ENCODE data around the gene BACE2. TPM values are rescaled to one million over a fixed set of nuclear protein-coding genes. Genes with fewer than 3 reads are reported as not detected.
A peak's percentile ranks its signal among the peaks of the same experiment; 100 is the strongest.
"Not testable (repeated sequence)": the region's sequence is repeated elsewhere in the genome, so short reads cannot be mapped to it uniquely, and the experiment has no call there.

The BACE2 gene
- total and polyA plus RNA-seq, 5 experiments from 2014 or later: 0.27 to 2.9 (median 1.7) TPM; not detected in 1

DNA sequence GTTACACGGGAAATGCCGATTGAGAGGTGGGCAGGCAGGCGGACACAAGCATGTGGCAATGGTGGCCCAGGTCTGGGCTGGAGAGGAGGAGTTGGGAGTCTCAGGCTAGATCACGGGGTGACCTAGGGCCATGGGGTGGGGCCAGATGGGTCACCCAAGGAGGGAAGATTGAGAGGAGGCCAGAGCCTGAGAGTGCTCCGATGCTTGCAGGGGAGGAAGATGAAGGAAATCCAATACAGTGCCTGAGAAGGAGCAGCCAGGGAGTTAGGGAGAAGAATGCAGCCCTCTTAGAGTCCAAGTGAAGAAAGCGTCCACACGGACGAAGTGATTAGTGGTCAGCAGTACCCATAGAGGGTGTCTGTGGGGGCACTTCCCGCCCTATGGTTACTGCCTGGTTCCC lies 87.2 kb downstream of the BACE2 start:
- peaks cover 2 to 28% (median 11%) of the 10 kb centered on the region in 5 donors for H3K27me3 Mint-ChIP-seq
- no peaks in the 10 kb centered on the region for H3K4me1 Mint-ChIP-seq
- no peak overlapping the region for H3K4me3 Mint-ChIP-seq
- H3K9me3 Mint-ChIP-seq: peaks cover 0 to 35% (median 13%) of the 10 kb centered on the region in 9 donors
- H3K36me3 Mint-ChIP-seq: peaks cover 0 to 24% (median 11%) of the 10 kb centered on the region in 3 donors
- no peak for DNase-seq
- H3K27ac Mint-ChIP-seq: peak overlapping the region in 1 of 10 donors; percentile 42
- POLR2A ChIA-PET: no interaction called here
- no peak for ATAC-seq

DNA sequence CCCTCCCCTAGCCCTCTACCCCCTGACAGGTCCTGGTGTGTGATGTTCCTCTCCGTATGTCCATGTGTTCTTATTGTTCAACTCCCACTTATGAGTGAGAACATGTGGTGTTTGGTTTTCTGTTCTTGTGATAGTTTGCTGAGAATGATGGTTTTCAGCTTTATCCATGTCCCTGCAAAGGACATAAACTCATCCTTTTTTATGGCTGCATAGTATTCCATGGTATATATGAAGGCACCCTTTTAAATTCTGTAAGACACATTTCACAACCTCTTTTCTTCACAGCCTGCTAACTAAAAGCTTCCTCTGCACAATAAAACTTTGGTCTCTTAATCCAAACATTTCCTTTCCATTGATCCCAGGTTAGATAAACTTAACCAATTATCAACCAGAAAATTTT lies 88.3 kb downstream of the BACE2 start:
- peaks cover 4 to 28% (median 11%) of the 10 kb centered on the region in 5 donors for H3K27me3 Mint-ChIP-seq
- H3K4me3 Mint-ChIP-seq, DNase-seq, H3K4me1 Mint-ChIP-seq, POLR2A ChIA-PET, ATAC-seq: not testable (repeated sequence)
- peak overlapping the region in 1 of 10 donors; percentile 18 for H3K27ac Mint-ChIP-seq
- peaks cover 0 to 35% (median 13%) of the 10 kb centered on the region in 9 donors for H3K9me3 Mint-ChIP-seq
- H3K36me3 Mint-ChIP-seq: peaks cover 0 to 24% (median 11%) of the 10 kb centered on the region in 3 donors

GRCh38 chr21:41256771-41257702 lies 89.1 kb downstream of the BACE2 start:
- POLR2A ChIA-PET: no interaction called here
- peaks cover 4 to 21% (median 8%) of the 10 kb centered on the region in 5 donors for H3K27me3 Mint-ChIP-seq
- DNase-seq (no peak), ATAC-seq (no peak)
- peaks cover 0 to 24% (median 11%) of the 10 kb centered on the region in 3 donors for H3K36me3 Mint-ChIP-seq
- no peak overlapping the region for H3K4me3 Mint-ChIP-seq
- H3K4me1 Mint-ChIP-seq: no peaks in the 10 kb centered on the region
- H3K9me3 Mint-ChIP-seq: peaks cover 0 to 35% (median 13%) of the 10 kb centered on the region in 9 donors
- H3K27ac Mint-ChIP-seq: peak overlapping the region in 1 of 10 donors; percentile 18

GRCh38 chr21:41258617-41259016 lies 90.7 kb downstream of the BACE2 start:
- H3K4me1 Mint-ChIP-seq: no peaks in the 10 kb centered on the region
- peaks cover 2 to 17% (median 5%) of the 10 kb centered on the region in 5 donors for H3K27me3 Mint-ChIP-seq
- peaks cover 0 to 26% (median 11%) of the 10 kb centered on the region in 3 donors for H3K36me3 Mint-ChIP-seq
- POLR2A ChIA-PET: no interaction called here
- H3K27ac Mint-ChIP-seq: no peak overlapping the region
- ATAC-seq (no peak), DNase-seq (no peak)
- peaks cover 0 to 38% (median 13%) of the 10 kb centered on the region in 9 donors for H3K9me3 Mint-ChIP-seq
- H3K4me3 Mint-ChIP-seq: no peak overlapping the region

GRCh38 chr21:41260428-41260827 lies 92.5 kb downstream of the BACE2 start:
- peaks cover 0 to 41% (median 10%) of the 10 kb centered on the region in 9 donors for H3K9me3 Mint-ChIP-seq
- no peak for DNase-seq
- H3K36me3 Mint-ChIP-seq: peaks cover 0 to 19% (median 10%) of the 10 kb centered on the region in 3 donors
- peaks cover 3 to 29% (median 9%) of the 10 kb centered on the region in 5 donors for H3K27me3 Mint-ChIP-seq
- POLR2A ChIA-PET: no interaction called here
- H3K4me1 Mint-ChIP-seq: no peaks in the 10 kb centered on the region
- no peak overlapping the region for H3K27ac Mint-ChIP-seq
- H3K4me3 Mint-ChIP-seq: no peak overlapping the region
- ATAC-seq: no peak

GRCh38 chr21:41267346-41267745 lies 99.4 kb downstream of the BACE2 start:
- Mint-ChIP-seq H3K9me3 (peaks cover 6 to 44% (median 19%) of the 10 kb centered on the region in 9 donors), H3K36me3 (peaks cover 0 to 21% (median 11%) of the 10 kb centered on the region in 3 donors), H3K4me1 (no peaks in the 10 kb centered on the region), H3K4me3 (no peak overlapping the region), H3K27ac (no peak overlapping the region), H3K27me3 (peaks cover 3 to 30% (median 12%) of the 10 kb centered on the region in 5 donors)
- DNase-seq (no peak), ATAC-seq (no peak)
- POLR2A ChIA-PET: no interaction called here

- no peak overlapping the region for H3K27ac Mint-ChIP-seq
- DNase-seq (no peak), ATAC-seq (no peak)
- POLR2A ChIA-PET: no interaction called here
- H3K4me3 Mint-ChIP-seq: no peak overlapping the region
- peaks cover 0 to 22% (median 15%) of the 10 kb centered on the region in 3 donors for H3K36me3 Mint-ChIP-seq
- H3K27me3 Mint-ChIP-seq: peaks cover under 1 to 20% (median 12%) of the 10 kb centered on the region in 5 donors
- H3K9me3 Mint-ChIP-seq: peaks cover 7 to 39% (median 19%) of the 10 kb centered on the region in 9 donors
- H3K4me1 Mint-ChIP-seq: no peaks in the 10 kb centered on the region
Measured at GRCh38 chr21:41269535-41269934, 101.6 kb downstream of the BACE2 start.

DNA sequence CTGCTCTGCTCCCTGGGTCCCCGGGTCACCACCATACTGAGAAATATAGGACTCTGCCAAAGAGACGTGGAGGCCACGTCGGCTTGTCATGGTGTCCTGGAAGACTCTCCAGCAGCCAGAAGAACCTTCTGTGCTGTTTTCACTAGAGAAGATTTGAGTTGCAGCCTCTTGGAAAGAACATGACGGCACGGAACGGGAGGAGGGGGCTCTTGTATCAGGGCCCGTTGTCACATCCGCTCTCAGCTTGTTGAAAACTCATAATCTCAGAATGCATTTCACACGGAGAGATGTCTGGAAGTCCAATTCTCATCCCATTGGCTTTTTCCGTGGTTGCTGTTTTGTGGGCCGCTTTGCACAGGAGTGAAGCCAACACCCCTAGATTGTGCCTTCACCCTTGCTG lies 109.2 kb downstream of the BACE2 start:
- no peak overlapping the region for H3K27ac Mint-ChIP-seq
- H3K27me3 Mint-ChIP-seq: peaks cover 5 to 56% (median 17%) of the 10 kb centered on the region in 5 donors
- H3K9me3 Mint-ChIP-seq: peaks cover 2 to 13% (median 9%) of the 10 kb centered on the region in 9 donors
- POLR2A ChIA-PET: no interaction called here
- DNase-seq (no peak), ATAC-seq (no peak)
- H3K4me1 Mint-ChIP-seq: no peaks in the 10 kb centered on the region
- peaks cover 0 to 8% (median 5%) of the 10 kb centered on the region in 3 donors for H3K36me3 Mint-ChIP-seq
- no peak overlapping the region for H3K4me3 Mint-ChIP-seq

DNA sequence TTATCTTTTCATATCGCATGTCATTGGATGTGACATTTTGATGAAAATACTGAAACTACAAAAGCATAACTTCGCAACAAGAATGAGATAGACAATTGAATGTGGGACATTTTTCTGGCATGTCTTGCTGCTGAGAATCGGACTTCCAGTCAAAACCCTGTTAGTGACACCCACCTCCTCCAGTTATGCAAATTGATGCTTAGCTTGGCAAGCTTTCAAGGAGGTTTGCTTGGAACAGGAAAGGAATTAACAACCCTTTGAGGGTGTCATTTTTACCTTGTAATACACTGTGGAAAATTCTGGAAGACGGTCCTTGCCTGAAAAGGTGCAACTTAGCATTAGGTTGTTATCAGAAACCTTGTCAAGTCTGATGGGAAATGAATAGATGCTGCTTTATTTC lies 109.9 kb downstream of the BACE2 start:
- no peak for DNase-seq
- H3K4me1 Mint-ChIP-seq: no peaks in the 10 kb centered on the region
- H3K4me3 Mint-ChIP-seq: no peak overlapping the region
- ATAC-seq: no peak
- POLR2A ChIA-PET: no interaction called here
- H3K9me3 Mint-ChIP-seq: peaks cover 0 to 6% (median 3%) of the 10 kb centered on the region in 9 donors
- H3K36me3 Mint-ChIP-seq: peaks cover 0 to 2% (median under 1%) of the 10 kb centered on the region in 3 donors
- no peak overlapping the region for H3K27ac Mint-ChIP-seq
- peaks cover 6 to 60% (median 17%) of the 10 kb centered on the region in 5 donors for H3K27me3 Mint-ChIP-seq

- peaks cover 0 to 2% (median 0%) of the 10 kb centered on the region in 4 donors for H3K4me1 Mint-ChIP-seq
- ATAC-seq (no peak), DNase-seq (no peak)
- no peaks in the 10 kb centered on the region for H3K9me3 Mint-ChIP-seq
- H3K36me3 Mint-ChIP-seq: no peaks in the 10 kb centered on the region
- POLR2A ChIA-PET: no interaction called here
- no peak overlapping the region for H3K4me3 Mint-ChIP-seq
- H3K27ac Mint-ChIP-seq: no peak overlapping the region
- H3K27me3 Mint-ChIP-seq: peaks cover 9 to 55% (median 19%) of the 10 kb centered on the region in 5 donors
Measured at GRCh38 chr21:41280115-41280919, 112.4 kb downstream of the BACE2 start.

- Mint-ChIP-seq H3K4me1 (peaks cover 0 to 2% (median 0%) of the 10 kb centered on the region in 4 donors), H3K4me3 (no peak overlapping the region), H3K9me3 (no peaks in the 10 kb centered on the region), H3K27ac (no peak overlapping the region), H3K36me3 (no peaks in the 10 kb centered on the region), H3K27me3 (peaks cover 4 to 34% (median 13%) of the 10 kb centered on the region in 5 donors)
- POLR2A ChIA-PET: interaction anchor here (1.1 to 1.5 kb wide), 3 partner anchors 79 to 144 kb away, joined by 3 to 7 read pairs (median 3); partner anchors contain the start of genes MX1 and MX2
- ATAC-seq (no peak), DNase-seq (no peak)
Measured at GRCh38 chr21:41282412-41282811, 114.5 kb downstream of the BACE2 start.

- peak in 9 of 10 donors; percentile 23 to 77 (median 59) for DNase-seq
- no peak overlapping the region for H3K27ac Mint-ChIP-seq
- H3K27me3 Mint-ChIP-seq: peaks cover 4 to 28% (median 10%) of the 10 kb centered on the region in 5 donors
- H3K36me3 Mint-ChIP-seq: no peaks in the 10 kb centered on the region
- POLR2A ChIA-PET: interaction anchor here (0.8 to 1.5 kb wide), 4 partner anchors 86 to 177 kb away, joined by 3 to 7 read pairs (median 4); partner anchors contain the start of gene MX1
- ATAC-seq: peak; percentile 94 to 98
- no peak overlapping the region for H3K4me3 Mint-ChIP-seq
- peaks cover 0 to 2% (median 0%) of the 10 kb centered on the region in 4 donors for H3K4me1 Mint-ChIP-seq
- no peaks in the 10 kb centered on the region for H3K9me3 Mint-ChIP-seq
Measured at GRCh38 chr21:41283211-41283818, 115.4 kb downstream of the BACE2 start.

Data from naive thymus-derived CD8-positive, alpha-beta T cell (primary cell).